ENCODE results near the gene HACD3. TPM values are rescaled to one million over a fixed set of nuclear protein-coding genes. Genes with fewer than 3 reads are reported as not detected.
A peak's percentile ranks its signal among the peaks of the same experiment; 100 is the strongest.

HACD3 gene
- total RNA-seq, 1 donor from 2014 or later = 60.8 TPM

- FAIRE-seq = no peak
- DNase-seq (ENCODE audit: low read depth) = no peak
- Histone ChIP-seq H3K4me3 (ENCODE audit: low read depth, low read length) (no peak overlapping the region), H3K36me3 (ENCODE audit: control insufficient read depth, insufficient read depth, low read length) (peaks cover 16% of the 10 kb centered on the region), H3K27me3 (ENCODE audit: control insufficient read depth, insufficient read depth, low read length) (no peaks in the 10 kb centered on the region)
- no peak for TF ChIP-seq CTCF (IDR thresholded peaks at IDR 0.05; ENCODE audit: insufficient read depth, low read length, severe bottlenecking)
Observed at GRCh38 chr15:65584241-65584640, 54.0 kb downstream of the HACD3 start.

GRCh38 chr15:65587094-65587493 is 56.8 kb downstream of the HACD3 start:
- DNase-seq (ENCODE audit: low read depth) (no peak), FAIRE-seq (no peak)
- no peak overlapping the region for H3K4me3 ChIP-seq (ENCODE audit: low read depth, low read length)
- no peak for TF ChIP-seq CTCF (IDR thresholded peaks at IDR 0.05; ENCODE audit: insufficient read depth, low read length, severe bottlenecking)
- peaks cover 10% of the 10 kb centered on the region for H3K36me3 ChIP-seq (ENCODE audit: control insufficient read depth, insufficient read depth, low read length)
- no peaks in the 10 kb centered on the region for H3K27me3 ChIP-seq (ENCODE audit: control insufficient read depth, insufficient read depth, low read length)

GRCh38 chr15:65595960-65596359 is 65.7 kb downstream of the HACD3 start:
- DNase-seq (ENCODE audit: low read depth) (no peak), FAIRE-seq (no peak)
- TF ChIP-seq CTCF (IDR thresholded peaks at IDR 0.05; ENCODE audit: insufficient read depth, low read length, severe bottlenecking) = peak; percentile 12
- Histone ChIP-seq H3K36me3 (ENCODE audit: control insufficient read depth, insufficient read depth, low read length) (peaks cover 18% of the 10 kb centered on the region), H3K4me3 (ENCODE audit: low read depth, low read length) (no peak overlapping the region), H3K27me3 (ENCODE audit: control insufficient read depth, insufficient read depth, low read length) (no peaks in the 10 kb centered on the region)

GRCh38 chr15:65598468-65598867 is 68.2 kb downstream of the HACD3 start:
- no peak overlapping the region for H3K4me3 ChIP-seq (ENCODE audit: low read depth, low read length)
- no peak for DNase-seq (ENCODE audit: low read depth)
- H3K27me3 ChIP-seq (ENCODE audit: control insufficient read depth, insufficient read depth, low read length) = no peaks in the 10 kb centered on the region
- H3K36me3 ChIP-seq (ENCODE audit: control insufficient read depth, insufficient read depth, low read length) = peaks cover 12% of the 10 kb centered on the region
- no peak for FAIRE-seq
- TF ChIP-seq CTCF (IDR thresholded peaks at IDR 0.05; ENCODE audit: insufficient read depth, low read length, severe bottlenecking) = no peak

GRCh38 chr15:65599677-65600076 is 69.4 kb downstream of the HACD3 start:
- FAIRE-seq (no peak), DNase-seq (ENCODE audit: low read depth) (no peak)
- Histone ChIP-seq H3K27me3 (ENCODE audit: control insufficient read depth, insufficient read depth, low read length) (no peaks in the 10 kb centered on the region), H3K4me3 (ENCODE audit: low read depth, low read length) (no peak overlapping the region), H3K36me3 (ENCODE audit: control insufficient read depth, insufficient read depth, low read length) (peaks cover 14% of the 10 kb centered on the region)
- TF ChIP-seq CTCF (IDR thresholded peaks at IDR 0.05; ENCODE audit: insufficient read depth, low read length, severe bottlenecking) = no peak

GRCh38 chr15:65603134-65603533 is 72.9 kb downstream of the HACD3 start:
- peaks cover 9% of the 10 kb centered on the region for H3K36me3 ChIP-seq (ENCODE audit: control insufficient read depth, insufficient read depth, low read length)
- DNase-seq (ENCODE audit: low read depth) (peak; percentile 17), FAIRE-seq (no peak)
- TF ChIP-seq CTCF (IDR thresholded peaks at IDR 0.05; ENCODE audit: insufficient read depth, low read length, severe bottlenecking) = no peak
- H3K4me3 ChIP-seq (ENCODE audit: low read depth, low read length) = no peak overlapping the region
- no peaks in the 10 kb centered on the region for H3K27me3 ChIP-seq (ENCODE audit: control insufficient read depth, insufficient read depth, low read length)
